HL-60 (cell line): ENCODE results near the gene HADH.

ENCODE experiments used
- DNase-seq, 2 experiments: peaks; one replicate each; pipeline ENCODE4 v3.0.0-alpha.2; 2010 to 2020; ENCODE audit warnings: low read depth in 1 of 2, low spot score in 1 of 2
- H3K27ac ChIP-seq: fragments of 250-450 bp; sonication (Bioruptor Pico); replicated peaks from 2 replicates; pipeline ENCODE4 v1.5.1; 2020; ENCODE audit warnings: mild to moderate bottlenecking, moderate library complexity
- H3K27me3 ChIP-seq: fragments of 250-450 bp; sonication (Bioruptor Pico); 2 replicates; pipeline ENCODE4 v1.5.1; 2021; ENCODE audit warnings: mild to moderate bottlenecking, moderate library complexity; ENCODE audit not compliant: insufficient read depth, poor library complexity, severe bottlenecking
- H3K4me3 ChIP-seq: replicated peaks from 2 replicates; pipeline ENCODE4 v1.5.1; 2011; ENCODE audit warnings: mild to moderate bottlenecking, control low read depth, low read length; ENCODE audit not compliant: insufficient read depth
- CTCF ChIP-seq: IDR thresholded peaks from one replicate; pipeline ENCODE4 v1.5.1; 2011; ENCODE audit warnings: low read length, control low read depth, inconsistent platforms; ENCODE audit not compliant: insufficient read depth
- GABPA ChIP-seq: IDR thresholded peaks from 2 replicates; pipeline ENCODE4 v1.6.1; 2012; ENCODE audit warnings: low read depth
- POLR2AphosphoS5 ChIP-seq: IDR thresholded peaks from 2 replicates; pipeline ENCODE4 v1.6.1; 2012; ENCODE audit warnings: low read depth
- REST ChIP-seq: IDR thresholded peaks from 2 replicates; pipeline ENCODE4 v1.6.1; 2012; ENCODE audit warnings: low read depth; ENCODE audit not compliant: insufficient replicate concordance
- SPI1 ChIP-seq: IDR thresholded peaks from 2 replicates; pipeline ENCODE4 v1.6.1; 2012; ENCODE audit warnings: low read depth, mild to moderate bottlenecking, borderline replicate concordance

The HADH gene

GRCh38 chr4:108051343-108051742 lies 61.7 kb downstream of the HADH start:
- no peak overlapping the region for H3K27ac ChIP-seq
- no peak for DNase-seq
- no peak overlapping the region for H3K4me3 ChIP-seq
- peaks cover 5% of the 10 kb centered on the region for H3K27me3 ChIP-seq
- no peak for TF ChIP-seq REST
- TF ChIP-seq POLR2AphosphoS5 = no peak
- no peak for TF ChIP-seq SPI1
- no peak for TF ChIP-seq CTCF
- no peak for TF ChIP-seq GABPA

- H3K4me3 ChIP-seq = no peak overlapping the region
- no peak overlapping the region for H3K27ac ChIP-seq
- TF ChIP-seq POLR2AphosphoS5 (no peak), SPI1 (no peak), CTCF (no peak), REST (no peak), GABPA (no peak)
- no peak for DNase-seq
- H3K27me3 ChIP-seq = peaks cover 5% of the 10 kb centered on the region
Measured at GRCh38 chr4:108052558-108053120, 63.0 kb downstream of the HADH start.

GRCh38 chr4:108053251-108053711 lies 63.6 kb downstream of the HADH start:
- H3K4me3 ChIP-seq = no peak overlapping the region
- no peak for DNase-seq
- peaks cover 5% of the 10 kb centered on the region for H3K27me3 ChIP-seq
- TF ChIP-seq GABPA = no peak
- TF ChIP-seq REST = no peak
- no peak for TF ChIP-seq SPI1
- TF ChIP-seq POLR2AphosphoS5 = no peak
- TF ChIP-seq CTCF = no peak
- H3K27ac ChIP-seq = no peak overlapping the region
